ENCODE results near the gene CMKLR1.

GRCh38 chr12:108266131-108266530 lies 73.0 kb downstream of the CMKLR1 start:
- TF ChIP-seq POLR2A (IDR thresholded peaks at IDR 0.05; ENCODE audit: low read depth, low read length) (no peak), CTCF (IDR thresholded peaks at IDR 0.05; ENCODE audit: extremely low read depth in 1 of 2, insufficient read depth in 1 of 2, low read depth in 1 of 2, low read length in 2 of 2) (no peak), EZH2 (IDR thresholded peaks at IDR 0.05; ENCODE audit: borderline replicate concordance, low read depth, low read length, severe bottlenecking) (no peak), MYC (IDR thresholded peaks at IDR 0.05; ENCODE audit: low read depth, low read length) (no peak), GATA2 (IDR thresholded peaks at IDR 0.05; ENCODE audit: insufficient read depth, insufficient read length, low read depth, low read length) (no peak), JUN (IDR thresholded peaks at IDR 0.05; ENCODE audit: borderline replicate concordance, insufficient read depth, insufficient read length, low read depth) (no peak), POLR2AphosphoS5 (IDR thresholded peaks at IDR 0.05; ENCODE audit: insufficient read depth, low read depth, low read length) (no peak), FOS (IDR thresholded peaks at IDR 0.05; ENCODE audit: borderline replicate concordance, insufficient read depth, low read length) (no peak)
